HFFc6 (cell line): Measurements from ENCODE around the gene STAT2. TPM values are rescaled to one million over a fixed set of nuclear protein-coding genes. Genes with fewer than 3 reads are reported as not detected.
A peak's percentile ranks its signal among the peaks of the same experiment; 100 is the strongest.

Experiments used
- DNase-seq: peaks from one replicate; pipeline ENCODE4 v3.0.0-alpha.2; 2018
- H3K27ac Mint-ChIP-seq: 2 replicates; pipeline ENCODE4 v1.8.0; 2020; ENCODE audit warnings: mild to moderate bottlenecking, mixed read lengths
- H3K27me3 Mint-ChIP-seq: 2 replicates; pipeline ENCODE4 v1.8.0; 2021; ENCODE audit warnings: mild to moderate bottlenecking, moderate library complexity, mixed read lengths; ENCODE audit not compliant: insufficient read depth
- H3K36me3 Mint-ChIP-seq: 2 replicates; pipeline ENCODE4 v1.8.0; 2021; ENCODE audit warnings: low read depth, mixed read lengths
- H3K4me1 Mint-ChIP-seq: 2 replicates; pipeline ENCODE4 v1.8.0; 2020; ENCODE audit warnings: low read depth, mixed read lengths
- H3K4me3 Mint-ChIP-seq: 2 replicates; pipeline ENCODE4 v1.8.0; 2020; ENCODE audit warnings: mild to moderate bottlenecking, moderate library complexity, mixed read lengths
- H3K9me3 Mint-ChIP-seq: 2 replicates; pipeline ENCODE4 v1.8.0; 2020; ENCODE audit warnings: mild to moderate bottlenecking, mixed read lengths
- CTCF ChIP-seq: fragments of 200-600 bp; sonication (generic); IDR thresholded peaks from 2 replicates; pipeline ENCODE4 v1.5.0; 2021; ENCODE audit warnings: antibody characterized with exemption, mild to moderate bottlenecking
- total RNA-seq, 6 experiments: library from RNA; stranded (reverse); fragmentation: NEBNext Ultra II Directional; extraction: Animal tissue kit (Norgen Biotek cat#: 25700); gene quantifications; 2 replicates in 1 of 6; 3 replicates in 5 of 6; pipeline ENCODE4 v1.2.3, GENCODE V29; 2021

STAT2 gene
- total RNA-seq, 6 experiments from 2014 or later = 78.6 to 105 (median 95.2) TPM

GRCh38 chr12:56333679-56334489 lies 26.0 kb downstream of the STAT2 start, which contains the start of gene PAN2:
PAN2 (minus strand) TSS chr12:56334000; CDS start chr12:56333094, 906 bp downstream.
- DNase-seq = peak; percentile 89
- no peaks in the 10 kb centered on the region for H3K36me3 Mint-ChIP-seq
- H3K4me3 Mint-ChIP-seq = peak within 1 kb of the TSS; percentile 96
- peak within 1 kb of the TSS; percentile 99 for H3K27ac Mint-ChIP-seq
- no peaks in the 10 kb centered on the region for H3K9me3 Mint-ChIP-seq
- peaks cover 10% of the 10 kb centered on the region for H3K27me3 Mint-ChIP-seq
- TF ChIP-seq CTCF = peak; percentile 78
- peaks cover 26% of the 10 kb centered on the region for H3K4me1 Mint-ChIP-seq

- Mint-ChIP-seq H3K27me3 (peaks cover 10% of the 10 kb centered on the region), H3K27ac (peak overlapping the region; percentile 99), H3K4me3 (peak overlapping the region; percentile 96), H3K9me3 (no peaks in the 10 kb centered on the region), H3K4me1 (peaks cover 22% of the 10 kb centered on the region), H3K36me3 (no peaks in the 10 kb centered on the region)
- TF ChIP-seq CTCF = no peak
- DNase-seq = no peak
Observed at GRCh38 chr12:56333197-56333678, 26.7 kb downstream of the STAT2 start.

GRCh38 chr12:56332512-56333196 lies 27.3 kb downstream of the STAT2 start:
- Mint-ChIP-seq H3K4me3 (peak overlapping the region; percentile 96), H3K36me3 (no peaks in the 10 kb centered on the region), H3K9me3 (no peaks in the 10 kb centered on the region), H3K27me3 (peaks cover 9% of the 10 kb centered on the region), H3K4me1 (peaks cover 22% of the 10 kb centered on the region), H3K27ac (peak overlapping the region; percentile 99)
- DNase-seq = no peak
- no peak for TF ChIP-seq CTCF

GRCh38 chr12:56330936-56331490 lies 28.9 kb downstream of the STAT2 start:
- Mint-ChIP-seq H3K27ac (no peak overlapping the region), H3K36me3 (no peaks in the 10 kb centered on the region; the same call in 1 of the 2 replicates), H3K9me3 (no peaks in the 10 kb centered on the region), H3K4me1 (peaks cover 22% of the 10 kb centered on the region), H3K27me3 (peaks cover 7% of the 10 kb centered on the region), H3K4me3 (no peak overlapping the region)
- no peak for TF ChIP-seq CTCF
- no peak for DNase-seq

GRCh38 chr12:56326533-56326932 lies 33.4 kb downstream of the STAT2 start:
- Mint-ChIP-seq H3K36me3 (peaks cover 6% of the 10 kb centered on the region; the same call in 1 of the 2 replicates), H3K27me3 (no peaks in the 10 kb centered on the region), H3K27ac (no peak overlapping the region), H3K4me1 (peaks cover 4% of the 10 kb centered on the region; the same call in 1 of the 2 replicates), H3K9me3 (no peaks in the 10 kb centered on the region), H3K4me3 (no peak overlapping the region)
- no peak for DNase-seq
- TF ChIP-seq CTCF = no peak
